ENCODE measurements around the gene IRF2.
"Not testable (repeated sequence)": the region's sequence is repeated elsewhere in the genome, so short reads cannot be mapped to it uniquely, and the experiment has no call there.

IRF2 gene

GRCh38 chr4:184343502-184344177, 130.7 kb downstream of the IRF2 start:
- DNase-seq: peak; percentile 77

GRCh38 chr4:184342857-184343237, 131.5 kb downstream of the IRF2 start:
- not testable (repeated sequence) for DNase-seq

- no peak for DNase-seq
These were observed 132.0 kb downstream of the IRF2 start for GRCh38 chr4:184342167-184342856.

- DNase-seq: not testable (repeated sequence)
These were observed 134.8 kb downstream of the IRF2 start for GRCh38 chr4:184339398-184340193.

- DNase-seq: no peak
These were observed 136.4 kb downstream of the IRF2 start for GRCh38 chr4:184337907-184338306.

Measured in NCI-H2171 treated with DMSO at 0.1 percent for 48 hours (cell line).